Neural cell (in vitro differentiated cells): ENCODE results near the gene USP49. TPM values are rescaled to one million over a fixed set of nuclear protein-coding genes. Genes with fewer than 3 reads are reported as not detected.

Source experiments
- H2AFZ ChIP-seq: fragments of 200-600, 300-800 bp; sonication (generic), shearing (Covaris generic); 2 replicates; pipeline ENCODE4 v1.6.0; 2014; ENCODE audit warnings: low read depth, mild to moderate bottlenecking, antibody characterized with exemption, low read length, moderate library complexity
- H3F3A ChIP-seq: fragments of 200-600 bp; shearing (Covaris generic); 2 replicates; pipeline ENCODE4 v1.6.1; 2016; ENCODE audit warnings: mild to moderate bottlenecking, moderate library complexity, mixed read lengths, antibody characterized with exemption, low read length; ENCODE audit not compliant: insufficient read depth, poor library complexity, severe bottlenecking
- H3K27ac ChIP-seq: fragments of 200-600, 300-800 bp; sonication (generic), shearing (Covaris generic); 2 replicates; pipeline ENCODE4 v1.5.1; 2014; ENCODE audit warnings: mild to moderate bottlenecking, low read length, moderate library complexity
- H3K27me3 ChIP-seq: fragments of 300-800, 200-600 bp; sonication (generic), shearing (Covaris generic); 2 replicates; pipeline ENCODE4 v1.6.0; 2014; ENCODE audit warnings: mild to moderate bottlenecking, low read depth, low read length, moderate library complexity; ENCODE audit not compliant: insufficient read depth
- H3K36me3 ChIP-seq: fragments of 300-800, 200-600 bp; sonication (generic), shearing (Covaris generic); 2 replicates; pipeline ENCODE4 v1.5.1; 2014; ENCODE audit warnings: mild to moderate bottlenecking, antibody characterized with exemption, low read length, moderate library complexity; ENCODE audit not compliant: insufficient read depth
- H3K4me2 ChIP-seq: fragments of 300-800, 200-600 bp; sonication (generic), shearing (Covaris generic); 2 replicates; pipeline ENCODE4 v1.6.0; 2014; ENCODE audit warnings: mild to moderate bottlenecking, low read length
- H3K4me3 ChIP-seq: fragments of 300-800, 200-600 bp; sonication (generic), shearing (Covaris generic); 2 replicates; pipeline ENCODE4 v1.5.1; 2014; ENCODE audit warnings: mild to moderate bottlenecking, low read length, moderate library complexity
- H3K79me2 ChIP-seq: fragments of 200-600 bp; shearing (Covaris generic); replicated peaks from 2 replicates; pipeline ENCODE4 v1.6.0; 2014; ENCODE audit warnings: mild to moderate bottlenecking, low read length, moderate library complexity; ENCODE audit not compliant: insufficient read depth
- H3K9ac ChIP-seq: fragments of 300-800, 200-600 bp; sonication (generic), shearing (Covaris generic); 2 replicates; pipeline ENCODE4 v1.6.1; 2016; ENCODE audit warnings: mild to moderate bottlenecking, low read length, mixed read lengths
- H3K9me2 ChIP-seq: fragments of 200-600 bp; shearing (Covaris generic); 2 replicates; pipeline ENCODE4 v1.6.1; 2016; ENCODE audit warnings: mild to moderate bottlenecking, low read length, mixed read lengths; ENCODE audit not compliant: insufficient read depth
- H3K9me3 ChIP-seq: fragments of 200-600, 300-800 bp; sonication (generic), shearing (Covaris generic); 2 replicates; pipeline ENCODE4 v1.6.1; 2016; ENCODE audit warnings: mild to moderate bottlenecking, mixed run types, low read length, moderate library complexity, mixed read lengths
- H4K20me1 ChIP-seq: fragments of 200-600 bp; shearing (Covaris generic); 2 replicates; pipeline ENCODE4 v1.6.1; 2016; ENCODE audit warnings: mild to moderate bottlenecking, mixed run types; ENCODE audit not compliant: insufficient read depth
- EP300 ChIP-seq: fragments of 450-650 bp; conservative IDR thresholded peaks from 2 replicates; pipeline ENCODE4 v1.6.1; 2014; ENCODE audit warnings: antibody characterized with exemption, mild to moderate bottlenecking, moderate library complexity; ENCODE audit not compliant: poor library complexity, severe bottlenecking
- EZH2 ChIP-seq: fragments of 200-600, 300-800 bp; shearing (Covaris generic), sonication (generic); IDR thresholded peaks from 2 replicates; pipeline ENCODE4 v1.6.1; 2014; ENCODE audit warnings: antibody characterized with exemption, low read length, borderline replicate concordance, mild to moderate bottlenecking; ENCODE audit not compliant: insufficient read depth, poor library complexity, severe bottlenecking
- MXI1 ChIP-seq: fragments of 450-650 bp; conservative IDR thresholded peaks from 2 replicates; pipeline ENCODE4 v1.6.1; 2014; ENCODE audit warnings: antibody characterized with exemption, mild to moderate bottlenecking; ENCODE audit not compliant: poor library complexity, severe bottlenecking
- POLR2AphosphoS5 ChIP-seq: IDR thresholded peaks from 2 replicates; pipeline ENCODE4 v1.6.1; 2012
- RAD21 ChIP-seq: fragments of 450-650 bp; conservative IDR thresholded peaks from 2 replicates; pipeline ENCODE4 v1.6.1; 2014; ENCODE audit warnings: antibody characterized with exemption, mild to moderate bottlenecking, moderate library complexity
- SMC3 ChIP-seq: fragments of 450-650 bp; conservative IDR thresholded peaks from 2 replicates; pipeline ENCODE4 v1.6.1; 2014; ENCODE audit warnings: antibody characterized with exemption, mild to moderate bottlenecking, moderate library complexity; ENCODE audit not compliant: poor library complexity
- TAF1 ChIP-seq: IDR thresholded peaks from 2 replicates; pipeline ENCODE4 v1.6.1; 2012; ENCODE audit warnings: low read depth
- polyA plus RNA-seq: library from polyadenylated mRNA; depleted of rRNA; stranded (reverse); fragments of >200 nt; gene quantifications from 2 replicates; pipeline ENCODE4 v1.2.3, GENCODE V29; 2014
- TF ChIP-seq, protein P1 (sequence below): IDR thresholded peaks from 2 replicates; pipeline ENCODE4 v1.6.1; 2012; ENCODE audit warnings: borderline replicate concordance
- TF ChIP-seq, protein P2 (sequence below): fragments of 450-650 bp; IDR thresholded peaks from 2 replicates; pipeline ENCODE4 v1.5.1; 2014; ENCODE audit warnings: antibody characterized with exemption, mild to moderate bottlenecking, moderate library complexity; ENCODE audit not compliant: poor library complexity, severe bottlenecking

USP49 gene
- polyA plus RNA-seq, 1 donor from 2014 or later, result 23.5 TPM

DNA sequence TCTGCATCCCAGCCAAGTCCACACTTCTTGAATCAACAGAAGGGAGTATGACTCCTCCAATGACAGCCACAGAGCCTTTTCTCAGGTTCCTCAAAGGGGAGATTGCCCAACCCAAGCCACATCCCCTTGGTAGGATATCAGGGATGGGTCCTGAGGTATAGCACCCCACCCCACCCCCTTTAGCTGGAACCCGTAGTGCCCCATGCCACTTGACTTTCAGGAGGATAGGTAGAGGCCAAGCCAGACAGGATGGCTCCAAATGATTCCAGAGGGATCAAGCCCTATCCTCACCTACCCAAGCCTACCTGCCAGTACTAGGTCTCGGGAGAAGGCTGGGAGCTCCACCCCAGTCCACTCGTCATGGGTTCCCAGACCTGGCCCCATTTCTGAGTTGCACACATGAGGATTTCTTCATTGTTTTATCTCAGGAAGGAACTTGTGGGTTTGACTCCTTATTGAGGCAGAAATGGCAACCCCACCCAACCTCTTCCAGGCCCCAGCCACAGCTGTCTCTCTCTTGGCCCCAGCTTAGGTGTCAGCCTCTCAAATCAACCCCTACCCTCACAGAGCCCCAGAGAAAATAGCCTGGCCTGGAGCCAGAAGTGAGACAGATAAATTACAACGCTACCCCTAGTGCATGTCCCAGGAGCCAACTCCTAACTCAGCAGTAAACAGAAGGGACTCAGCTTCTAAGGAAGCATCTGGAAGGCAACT is 42.8 kb upstream of the USP49 start:
- Histone ChIP-seq H3K9ac (no peak overlapping the region), H3K27me3 (no peaks in the 10 kb centered on the region), H2AFZ (no peak overlapping the region), H3K79me2 (no peaks in the 10 kb centered on the region), H3K9me2 (no peaks in the 10 kb centered on the region), H4K20me1 (no peaks in the 10 kb centered on the region), H3K27ac (no peak overlapping the region), H3K36me3 (no peaks in the 10 kb centered on the region), H3F3A (no peaks in the 10 kb centered on the region), H3K9me3 (no peaks in the 10 kb centered on the region), H3K4me2 (no peak overlapping the region), H3K4me3 (no peak overlapping the region)
- TF ChIP-seq EZH2, result no peak
- TF ChIP-seq RAD21, result no peak
- TF ChIP-seq MXI1, result no peak
- TF ChIP-seq SMC3, result no peak

DNA sequence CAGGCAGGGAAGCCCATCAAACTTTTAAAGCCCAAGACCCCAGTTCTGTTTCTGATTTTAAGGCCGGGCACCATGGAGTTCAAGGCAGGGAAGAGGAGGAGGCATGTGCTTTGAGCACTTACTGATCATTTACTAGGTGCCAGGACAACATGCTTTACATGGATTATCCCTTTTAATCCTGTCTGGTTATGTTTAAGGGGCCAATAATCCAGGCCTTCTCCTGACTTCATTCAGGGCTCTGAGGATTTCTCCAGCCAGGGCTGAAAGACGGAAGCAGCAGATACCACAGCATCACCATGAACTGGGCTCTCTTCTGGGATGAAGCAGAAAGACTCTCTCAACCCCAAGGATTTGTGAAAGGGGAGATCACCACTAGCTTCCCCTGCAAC is 42.3 kb upstream of the USP49 start:
- Histone ChIP-seq H3K9ac (no peak overlapping the region), H2AFZ (no peak overlapping the region), H3K27ac (no peak overlapping the region), H3K4me3 (no peak overlapping the region), H3K79me2 (no peaks in the 10 kb centered on the region), H3K9me3 (no peaks in the 10 kb centered on the region), H4K20me1 (no peaks in the 10 kb centered on the region), H3F3A (no peaks in the 10 kb centered on the region), H3K27me3 (no peaks in the 10 kb centered on the region), H3K4me2 (no peak overlapping the region), H3K9me2 (no peaks in the 10 kb centered on the region), H3K36me3 (no peaks in the 10 kb centered on the region)
- TF ChIP-seq SMC3, result no peak

DNA sequence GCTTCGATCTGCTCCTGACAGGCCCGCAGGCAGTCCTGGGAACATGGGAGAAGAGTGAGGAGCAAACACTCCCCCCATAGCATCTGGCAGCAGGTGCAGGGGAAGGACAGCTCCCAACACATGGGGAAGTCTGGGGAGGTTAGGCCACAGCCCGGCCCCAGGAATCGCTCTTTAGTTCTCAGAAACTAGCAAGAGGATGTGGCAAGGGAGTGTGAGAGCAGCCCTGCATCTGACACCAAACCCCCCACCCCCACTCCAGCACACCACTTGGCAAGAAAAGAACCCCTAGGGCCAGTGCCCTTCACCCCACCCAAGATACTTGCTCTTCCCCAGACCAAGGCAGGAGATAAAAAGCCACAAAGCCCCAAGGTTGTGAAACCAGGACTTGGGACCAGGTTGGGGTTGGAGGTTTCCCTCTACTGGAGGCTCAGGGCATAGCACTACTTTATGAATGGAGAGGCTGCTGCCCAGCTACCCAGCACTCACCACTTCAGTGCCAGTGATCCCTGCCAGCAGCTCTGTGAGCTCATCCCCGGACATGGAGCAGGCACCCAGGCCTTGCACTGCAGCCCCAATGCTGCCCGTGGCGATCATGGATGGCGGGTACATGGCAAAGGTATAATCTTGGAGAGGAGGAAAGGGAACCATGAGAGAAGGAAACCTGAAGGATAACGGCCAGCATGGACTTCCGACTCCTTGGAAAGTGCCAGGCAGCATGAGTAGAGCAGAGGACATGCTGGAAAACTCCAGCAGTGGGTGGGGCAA is 41.1 kb upstream of the USP49 start:
- Histone ChIP-seq H3K9me2 (no peaks in the 10 kb centered on the region), H3K27me3 (no peaks in the 10 kb centered on the region), H3K4me2 (no peak overlapping the region), H3K4me3 (no peak overlapping the region), H3K27ac (no peak overlapping the region), H2AFZ (no peak overlapping the region), H3K9ac (peak overlapping the region; percentile 12), H3F3A (no peaks in the 10 kb centered on the region), H3K36me3 (no peaks in the 10 kb centered on the region), H3K9me3 (no peaks in the 10 kb centered on the region), H3K79me2 (no peaks in the 10 kb centered on the region), H4K20me1 (no peaks in the 10 kb centered on the region)
- TF ChIP-seq EZH2, result no peak
- TF ChIP-seq, protein P1, sequence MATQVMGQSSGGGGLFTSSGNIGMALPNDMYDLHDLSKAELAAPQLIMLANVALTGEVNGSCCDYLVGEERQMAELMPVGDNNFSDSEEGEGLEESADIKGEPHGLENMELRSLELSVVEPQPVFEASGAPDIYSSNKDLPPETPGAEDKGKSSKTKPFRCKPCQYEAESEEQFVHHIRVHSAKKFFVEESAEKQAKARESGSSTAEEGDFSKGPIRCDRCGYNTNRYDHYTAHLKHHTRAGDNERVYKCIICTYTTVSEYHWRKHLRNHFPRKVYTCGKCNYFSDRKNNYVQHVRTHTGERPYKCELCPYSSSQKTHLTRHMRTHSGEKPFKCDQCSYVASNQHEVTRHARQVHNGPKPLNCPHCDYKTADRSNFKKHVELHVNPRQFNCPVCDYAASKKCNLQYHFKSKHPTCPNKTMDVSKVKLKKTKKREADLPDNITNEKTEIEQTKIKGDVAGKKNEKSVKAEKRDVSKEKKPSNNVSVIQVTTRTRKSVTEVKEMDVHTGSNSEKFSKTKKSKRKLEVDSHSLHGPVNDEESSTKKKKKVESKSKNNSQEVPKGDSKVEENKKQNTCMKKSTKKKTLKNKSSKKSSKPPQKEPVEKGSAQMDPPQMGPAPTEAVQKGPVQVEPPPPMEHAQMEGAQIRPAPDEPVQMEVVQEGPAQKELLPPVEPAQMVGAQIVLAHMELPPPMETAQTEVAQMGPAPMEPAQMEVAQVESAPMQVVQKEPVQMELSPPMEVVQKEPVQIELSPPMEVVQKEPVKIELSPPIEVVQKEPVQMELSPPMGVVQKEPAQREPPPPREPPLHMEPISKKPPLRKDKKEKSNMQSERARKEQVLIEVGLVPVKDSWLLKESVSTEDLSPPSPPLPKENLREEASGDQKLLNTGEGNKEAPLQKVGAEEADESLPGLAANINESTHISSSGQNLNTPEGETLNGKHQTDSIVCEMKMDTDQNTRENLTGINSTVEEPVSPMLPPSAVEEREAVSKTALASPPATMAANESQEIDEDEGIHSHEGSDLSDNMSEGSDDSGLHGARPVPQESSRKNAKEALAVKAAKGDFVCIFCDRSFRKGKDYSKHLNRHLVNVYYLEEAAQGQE, result no peak
- TF ChIP-seq SMC3, result peak; percentile 72
- TF ChIP-seq, protein P2, sequence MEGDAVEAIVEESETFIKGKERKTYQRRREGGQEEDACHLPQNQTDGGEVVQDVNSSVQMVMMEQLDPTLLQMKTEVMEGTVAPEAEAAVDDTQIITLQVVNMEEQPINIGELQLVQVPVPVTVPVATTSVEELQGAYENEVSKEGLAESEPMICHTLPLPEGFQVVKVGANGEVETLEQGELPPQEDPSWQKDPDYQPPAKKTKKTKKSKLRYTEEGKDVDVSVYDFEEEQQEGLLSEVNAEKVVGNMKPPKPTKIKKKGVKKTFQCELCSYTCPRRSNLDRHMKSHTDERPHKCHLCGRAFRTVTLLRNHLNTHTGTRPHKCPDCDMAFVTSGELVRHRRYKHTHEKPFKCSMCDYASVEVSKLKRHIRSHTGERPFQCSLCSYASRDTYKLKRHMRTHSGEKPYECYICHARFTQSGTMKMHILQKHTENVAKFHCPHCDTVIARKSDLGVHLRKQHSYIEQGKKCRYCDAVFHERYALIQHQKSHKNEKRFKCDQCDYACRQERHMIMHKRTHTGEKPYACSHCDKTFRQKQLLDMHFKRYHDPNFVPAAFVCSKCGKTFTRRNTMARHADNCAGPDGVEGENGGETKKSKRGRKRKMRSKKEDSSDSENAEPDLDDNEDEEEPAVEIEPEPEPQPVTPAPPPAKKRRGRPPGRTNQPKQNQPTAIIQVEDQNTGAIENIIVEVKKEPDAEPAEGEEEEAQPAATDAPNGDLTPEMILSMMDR, result peak; percentile 81
- no peak for TF ChIP-seq POLR2AphosphoS5
- no peak for TF ChIP-seq EP300
- TF ChIP-seq MXI1, result peak; percentile 40
- peak; percentile 68 for TF ChIP-seq RAD21
- TF ChIP-seq TAF1, result no peak
